GM18511 (cell line): ENCODE data around the gene SCTR.

Experiments
- ATAC-seq: cut with Tn5 transposase; IDR thresholded peaks from one replicate; pipeline ENCODE4 v1.9.1; 2021; ENCODE audit warnings: mild to moderate bottlenecking, moderate library complexity; ENCODE audit not compliant: unreplicated experiment

The SCTR gene

GRCh38 chr2:119475857-119476244 lies 48.4 kb downstream of the SCTR start:
- no peak for ATAC-seq

DNA sequence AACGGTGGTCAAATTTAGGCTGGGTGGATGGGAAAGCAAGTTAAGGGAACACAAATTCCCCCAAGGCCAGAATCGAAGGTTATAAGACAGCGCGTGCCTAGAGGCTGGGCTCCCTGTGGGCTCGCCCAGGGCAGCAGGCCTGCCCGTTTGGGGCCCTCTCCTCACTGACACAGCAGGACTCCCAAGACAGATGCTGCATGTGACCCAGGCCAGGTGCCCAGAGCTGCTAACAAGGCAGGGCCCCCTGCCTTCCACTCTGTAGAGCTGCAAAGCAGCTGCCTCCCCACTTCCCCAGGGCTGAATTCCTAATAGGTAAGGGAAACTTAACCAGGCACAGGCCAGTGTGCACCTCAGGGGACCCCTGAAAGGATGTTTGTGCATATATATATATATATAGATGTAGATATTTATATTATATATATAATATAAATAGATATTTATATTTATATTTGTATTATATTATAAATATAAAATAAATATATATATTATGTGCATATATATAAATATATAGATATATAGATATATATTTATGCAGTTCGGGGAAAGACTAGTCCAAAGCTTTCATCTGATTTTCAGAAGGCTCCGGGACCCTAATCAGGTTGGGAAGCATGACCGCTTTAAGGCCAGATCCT lies 48.9 kb downstream of the SCTR start:
- ATAC-seq = no peak

- no peak for ATAC-seq
Observed at GRCh38 chr2:119474371-119475224, 49.7 kb downstream of the SCTR start.

DNA sequence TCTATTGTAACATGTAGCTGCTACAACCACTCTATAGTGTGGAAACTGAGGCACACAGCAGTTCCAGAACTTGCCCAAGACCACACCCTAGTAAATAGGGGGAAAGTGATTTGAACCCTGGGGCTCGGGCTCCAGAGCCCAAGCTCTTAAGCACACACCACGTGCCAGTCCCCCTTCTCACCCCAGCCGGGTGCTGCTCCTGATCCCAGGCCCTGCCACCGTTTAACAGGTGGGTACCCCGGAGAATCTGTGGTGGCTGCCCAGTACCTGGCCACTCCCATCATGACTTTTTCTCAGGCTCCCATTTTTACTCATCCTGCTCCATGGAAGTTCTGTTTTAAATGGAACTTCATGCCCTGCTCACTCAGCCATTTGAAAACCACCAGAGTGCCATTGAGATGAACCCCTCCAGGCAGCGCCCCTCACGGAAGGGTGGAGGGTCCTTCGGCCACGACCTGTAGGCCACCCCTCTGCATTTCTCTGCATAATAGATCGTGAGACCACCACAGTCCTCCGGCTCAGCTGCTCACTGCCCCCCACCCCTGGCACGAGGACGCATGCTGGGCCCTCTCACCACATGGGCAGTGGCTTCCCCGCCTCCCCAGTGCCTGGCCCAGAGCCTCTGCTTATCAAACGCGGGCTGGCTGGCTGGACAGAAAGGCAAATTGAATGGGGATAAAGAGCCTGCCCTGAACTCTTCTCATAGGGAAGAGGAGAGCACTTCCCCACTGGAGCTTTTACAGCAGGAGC lies 50.5 kb downstream of the SCTR start:
- ATAC-seq = no peak

DNA sequence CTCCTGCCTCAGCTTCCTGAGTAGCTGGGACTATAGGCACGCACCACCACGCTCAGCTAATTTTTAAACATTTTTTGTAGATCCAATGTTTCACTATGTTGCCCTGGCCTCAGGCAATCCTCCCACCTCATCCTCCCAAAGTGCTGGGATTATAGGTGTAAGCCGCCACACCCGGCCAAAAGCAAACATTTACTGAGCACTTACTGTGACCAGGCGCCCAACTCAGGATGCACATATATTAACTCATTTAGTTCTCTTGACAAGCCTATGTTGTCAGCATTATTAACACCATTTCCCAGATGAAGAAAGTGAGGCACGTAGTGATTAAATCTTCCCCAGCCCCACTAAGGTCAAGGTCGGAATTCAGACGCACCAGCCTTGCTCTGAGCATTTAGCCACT lies 51.5 kb downstream of the SCTR start:
- ATAC-seq = no peak

DNA sequence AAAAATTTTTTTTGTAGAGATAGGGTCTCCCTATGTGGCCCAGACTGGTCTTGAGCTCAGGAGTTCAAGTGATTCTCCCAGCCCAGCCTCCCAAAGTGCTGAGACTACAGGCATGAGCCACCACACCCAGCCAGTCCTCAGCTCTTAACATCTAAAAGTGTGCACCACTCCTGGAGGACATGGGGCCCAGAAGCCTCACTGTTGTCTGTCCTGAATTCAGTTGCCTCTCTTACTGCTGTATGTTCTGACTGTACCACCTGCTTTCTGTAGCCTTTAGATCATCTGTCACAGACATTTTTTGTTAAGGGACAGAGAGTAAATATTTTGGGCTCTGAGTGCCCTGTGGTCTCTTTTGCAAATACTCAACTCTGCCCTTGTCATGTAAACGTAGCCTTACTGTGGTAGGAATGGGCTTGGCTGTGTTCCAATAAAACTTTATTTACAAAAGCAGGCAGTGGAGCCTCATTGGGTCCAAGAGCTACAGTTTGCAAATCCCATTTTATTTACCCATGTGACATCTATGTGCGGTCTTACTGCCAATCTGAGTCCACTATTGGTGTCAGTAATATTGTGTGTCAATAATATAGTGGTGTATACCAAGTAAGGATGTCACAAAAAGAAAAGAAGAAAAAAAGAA lies 54.5 kb downstream of the SCTR start:
- no peak for ATAC-seq

GRCh38 chr2:119469131-119469530 lies 55.2 kb downstream of the SCTR start:
- ATAC-seq = no peak

GRCh38 chr2:119468154-119468955 lies 55.9 kb downstream of the SCTR start:
- ATAC-seq = no peak

DNA sequence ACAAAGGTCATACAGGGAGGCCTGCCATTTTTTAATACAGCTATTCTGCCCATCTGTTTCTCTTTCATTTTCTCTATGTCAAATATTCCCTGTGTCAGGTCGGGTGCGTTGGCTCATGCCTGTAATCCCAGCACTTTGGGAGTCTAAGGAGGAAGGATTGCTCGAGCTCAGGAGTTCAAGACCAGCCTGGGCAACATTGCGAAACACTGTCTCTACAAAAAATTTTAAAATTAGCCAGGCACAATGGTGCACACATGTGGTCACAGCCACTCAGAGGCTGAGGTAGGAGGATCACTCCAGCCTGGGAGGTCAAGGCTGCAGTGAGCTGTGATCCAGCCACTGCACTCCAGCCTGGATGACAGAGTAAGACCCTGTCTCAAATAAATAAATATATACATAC lies 57.9 kb downstream of the SCTR start:
- no peak for ATAC-seq

GRCh38 chr2:119465687-119466086 lies 58.6 kb downstream of the SCTR start:
- ATAC-seq = no peak

- ATAC-seq = no peak
Observed at GRCh38 chr2:119464981-119465380, 59.3 kb downstream of the SCTR start.

DNA sequence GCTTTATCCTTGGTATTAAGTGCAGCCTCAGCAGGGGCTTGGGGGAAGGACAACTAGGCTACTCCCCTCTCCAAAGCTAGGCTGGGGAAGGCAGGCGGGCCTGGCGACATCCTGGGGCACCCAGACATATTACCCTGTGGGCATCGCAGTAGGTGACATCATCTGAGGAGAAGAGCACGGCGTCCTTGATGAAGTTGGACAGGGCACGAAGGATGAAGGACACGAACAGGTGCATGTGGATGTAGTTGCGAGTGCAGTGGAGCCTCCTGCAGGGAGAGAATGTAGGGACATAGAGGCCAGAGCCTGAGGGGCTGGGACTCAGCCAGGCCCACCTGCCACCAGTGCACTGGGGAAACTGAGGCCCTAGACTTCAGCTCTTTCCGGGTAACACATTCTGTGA lies 60.3 kb downstream of the SCTR start:
- ATAC-seq = no peak

- no peak for ATAC-seq
Observed at GRCh38 chr2:119463136-119463535, 61.1 kb downstream of the SCTR start.

DNA sequence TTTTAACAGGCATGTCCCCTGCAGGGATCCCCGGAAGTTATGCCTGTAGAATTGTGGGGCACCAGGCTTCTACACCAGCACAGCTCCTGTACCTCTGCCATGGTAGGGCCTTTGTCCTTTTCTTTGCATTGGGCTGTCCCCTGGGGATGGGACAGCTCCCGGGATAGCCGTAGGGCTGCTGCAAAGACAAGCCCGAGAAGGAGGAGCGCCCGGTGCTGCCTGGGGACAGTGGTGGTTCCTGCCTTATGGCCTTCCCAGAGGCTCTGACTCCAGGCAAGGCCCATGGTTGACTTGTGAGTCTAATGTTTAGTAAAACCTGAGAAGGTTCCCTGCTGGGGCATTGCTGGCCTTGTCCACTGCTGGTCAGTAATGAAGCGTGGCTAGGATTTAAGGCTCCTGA lies 61.7 kb downstream of the SCTR start:
- ATAC-seq = no peak

- no peak for ATAC-seq
Observed at GRCh38 chr2:119461811-119462210, 62.5 kb downstream of the SCTR start.

GRCh38 chr2:119460076-119460475 lies 64.2 kb downstream of the SCTR start:
- ATAC-seq = no peak

DNA sequence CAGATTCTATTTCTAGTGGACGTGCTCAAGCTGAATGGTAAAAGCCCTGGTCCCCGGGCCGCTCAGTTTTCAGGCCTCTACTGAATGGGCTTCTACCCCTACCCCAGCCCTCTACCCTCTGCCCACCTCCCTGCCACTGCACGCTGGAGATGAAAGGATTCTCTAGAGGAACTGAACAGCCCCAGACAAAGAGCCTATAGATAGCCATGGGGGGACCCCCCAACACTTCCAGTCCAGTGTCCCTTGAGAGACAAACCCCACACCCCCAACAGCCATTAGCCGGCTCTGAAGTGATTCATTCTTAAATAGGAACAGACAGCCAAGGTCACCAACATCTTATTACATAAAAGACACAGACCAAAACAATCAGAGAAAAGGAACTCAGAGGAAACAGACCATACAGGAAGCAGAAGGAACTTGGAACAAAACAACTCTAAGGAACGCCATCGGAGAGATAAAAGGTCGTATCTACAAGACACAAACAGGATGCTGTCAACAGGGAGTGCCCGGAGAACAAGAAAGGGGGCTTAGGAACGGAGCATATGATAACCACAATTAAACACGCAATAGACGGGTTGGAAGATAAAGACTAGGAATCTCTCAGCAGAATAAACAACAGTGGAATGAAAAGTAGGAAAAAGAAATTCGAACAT lies 69.1 kb downstream of the SCTR start:
- no peak for ATAC-seq

- ATAC-seq = no peak
Observed at GRCh38 chr2:119453972-119454593, 70.2 kb downstream of the SCTR start.

- ATAC-seq = no peak
Observed at GRCh38 chr2:119451336-119452050, 72.8 kb downstream of the SCTR start.
